LNCAP (cell line): ENCODE data around the gene CCDC127.

ENCODE experiments used
- CTCF ChIP-seq: fragments of 450-650 bp; IDR thresholded peaks from 2 replicates; pipeline ENCODE4 v1.5.1; 2017; ENCODE audit warnings: mild to moderate bottlenecking

The CCDC127 gene

DNA sequence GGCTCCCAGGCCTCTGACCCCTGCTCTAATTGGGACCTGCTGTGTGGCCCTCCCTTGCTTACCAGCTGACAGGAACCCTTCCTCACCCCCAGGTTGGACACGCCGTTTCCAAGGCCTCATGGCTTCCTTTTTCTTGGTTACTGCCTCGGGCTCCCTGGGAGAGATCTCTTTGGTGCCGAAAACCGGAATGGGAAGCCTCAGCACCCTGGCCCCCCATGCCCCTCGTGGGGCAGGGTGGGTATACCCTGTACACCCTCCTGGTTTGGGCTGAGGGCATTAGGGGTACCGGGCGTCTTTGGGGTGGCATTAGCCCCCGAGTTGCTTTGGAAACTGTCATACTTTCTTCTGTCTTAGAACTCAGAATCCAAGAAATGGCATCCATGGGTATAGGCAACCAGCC is 36.8 kb downstream of the CCDC127 start:
- TF ChIP-seq CTCF = no peak

GRCh38 chr5:180286-180918 is 37.6 kb downstream of the CCDC127 start:
- TF ChIP-seq CTCF = no peak

DNA sequence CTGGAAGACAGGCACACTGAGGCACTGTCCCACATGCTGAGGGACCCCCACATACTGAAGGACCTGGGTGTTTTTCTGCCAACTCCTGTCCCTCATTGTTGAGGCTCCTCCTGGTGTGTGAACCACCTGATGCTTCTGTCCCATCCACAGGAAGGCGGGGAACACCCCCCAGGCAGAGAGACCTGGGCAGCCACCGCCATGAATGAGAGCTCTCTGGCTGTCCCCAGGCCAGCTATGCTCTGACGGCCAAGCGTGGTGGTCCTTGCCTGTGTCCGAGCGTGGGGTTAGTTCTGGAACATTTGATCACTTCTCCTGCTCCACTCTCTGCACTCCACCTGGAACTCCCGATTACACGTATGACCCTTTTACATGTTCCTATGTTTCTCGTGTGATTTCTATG is 38.6 kb downstream of the CCDC127 start:
- TF ChIP-seq CTCF = no peak

DNA sequence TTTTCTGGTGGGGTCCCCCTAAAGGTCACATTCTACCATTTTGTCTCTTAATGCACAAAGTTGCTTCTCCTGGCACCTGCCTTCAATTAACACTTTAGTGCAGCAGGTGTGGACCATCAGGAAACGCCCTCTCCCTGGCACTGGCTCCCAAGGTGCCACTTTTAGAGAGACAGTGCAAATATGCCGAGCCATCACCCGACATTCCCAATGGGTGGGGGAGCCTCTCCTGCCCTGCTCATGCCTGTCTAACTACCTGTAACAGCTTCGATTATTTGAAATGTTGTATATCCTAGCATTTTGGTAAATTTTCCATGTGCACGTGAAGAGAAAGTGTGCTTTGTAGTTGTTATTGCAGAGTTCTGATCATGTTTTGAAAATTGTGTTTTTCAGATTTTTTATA is 39.8 kb downstream of the CCDC127 start:
- no peak for TF ChIP-seq CTCF

- no peak for TF ChIP-seq CTCF
Observed at GRCh38 chr5:176296-176823, 41.6 kb downstream of the CCDC127 start.

GRCh38 chr5:174876-175465 is 43.0 kb downstream of the CCDC127 start:
- TF ChIP-seq CTCF = no peak

GRCh38 chr5:174291-174600 is 43.7 kb downstream of the CCDC127 start:
- TF ChIP-seq CTCF = no peak
